OCI-M2 (cell line): Measurements from ENCODE around the gene OBSL1.

ENCODE experiments used
- DNase-seq: peaks from one replicate; lab custom pipeline; 2025; ENCODE audit not compliant: unreplicated experiment; lab: John Stamatoyannopoulos, UW

OBSL1 gene

GRCh38 chr2:219567791-219568361, 3.5 kb downstream of the OBSL1 start:
- no peak for DNase-seq

GRCh38 chr2:219567131-219567530, 4.2 kb downstream of the OBSL1 start:
- DNase-seq, result no peak

GRCh38 chr2:219566640-219567039, 4.7 kb downstream of the OBSL1 start:
- no peak for DNase-seq

- no peak for DNase-seq
Observed at GRCh38 chr2:219565130-219566080, 5.9 kb downstream of the OBSL1 start.

- DNase-seq, result no peak
Observed at GRCh38 chr2:219563271-219563928, 7.9 kb downstream of the OBSL1 start.

GRCh38 chr2:219562049-219563020, 9.0 kb downstream of the OBSL1 start:
- no peak for DNase-seq

GRCh38 chr2:219561179-219562048, 9.9 kb downstream of the OBSL1 start:
- no peak for DNase-seq

- DNase-seq, result no peak
Observed at GRCh38 chr2:219560893-219561178, 10.5 kb downstream of the OBSL1 start.

- DNase-seq, result no peak
Observed at GRCh38 chr2:219560037-219560892, 11.1 kb downstream of the OBSL1 start.

GRCh38 chr2:219559156-219559915, 12.0 kb downstream of the OBSL1 start:
- DNase-seq, result no peak

GRCh38 chr2:219557791-219558785, 13.3 kb downstream of the OBSL1 start:
- DNase-seq, result no peak

- no peak for DNase-seq
Observed at GRCh38 chr2:219557320-219557719, 14.0 kb downstream of the OBSL1 start.

GRCh38 chr2:219556413-219556812, 14.9 kb downstream of the OBSL1 start:
- no peak for DNase-seq

GRCh38 chr2:219555956-219556355, 15.4 kb downstream of the OBSL1 start:
- DNase-seq, result no peak

GRCh38 chr2:219554350-219554749, 17.0 kb downstream of the OBSL1 start:
- no peak for DNase-seq

GRCh38 chr2:219553463-219553963, 17.8 kb downstream of the OBSL1 start:
- DNase-seq, result no peak

GRCh38 chr2:219553168-219553417, 18.2 kb downstream of the OBSL1 start:
- DNase-seq, result no peak
